Stimulated activated CD4-positive, alpha-beta T cell treated with anti-CD3 and anti-CD28 coated beads, Interleukin-15, amount 100 ng/mL, for 24 hours (primary cell): ENCODE measurements around the gene AFF3.
"Not testable (repeated sequence)": the region's sequence is repeated elsewhere in the genome, so short reads cannot be mapped to it uniquely, and the experiment has no call there.

Source experiments
- DNase-seq: peaks from one replicate; pipeline ENCODE4 v3.0.0-alpha.2; 2020

AFF3 gene

GRCh38 chr2:99504844-99505584 lies 637.4 kb downstream of the AFF3 start:
- DNase-seq = no peak

- DNase-seq = not testable (repeated sequence)
Measured at GRCh38 chr2:99503662-99504416, 638.6 kb downstream of the AFF3 start.

GRCh38 chr2:99496021-99496420 lies 646.4 kb downstream of the AFF3 start:
- DNase-seq = no peak
